IPS-18c (cell line): ENCODE results near the gene HSD3B2.

Experiments used
- H3K4me3 ChIP-seq: 2 replicates; pipeline ENCODE4 v1.7.0; 2013; ENCODE audit warnings: low read depth, mild to moderate bottlenecking, low read length, moderate library complexity; ENCODE audit not compliant: insufficient read depth
- H3K9me3 ChIP-seq: one replicate; pipeline ENCODE4 v1.6.1; 2013; ENCODE audit warnings: mild to moderate bottlenecking, low read length, moderate library complexity; ENCODE audit not compliant: control insufficient read depth, insufficient read depth

HSD3B2 gene

GRCh38 chr1:119472080-119472818, 57.3 kb downstream of the HSD3B2 start:
- Histone ChIP-seq H3K4me3 (no peak overlapping the region), H3K9me3 (no peaks in the 10 kb centered on the region)
